Midbrain (tissue), 1 donor: Measurements from ENCODE around the gene DIS3L.
"Not testable (repeated sequence)": the region's sequence is repeated elsewhere in the genome, so short reads cannot be mapped to it uniquely, and the experiment has no call there.

ENCODE experiments used
- DNase-seq: peaks from one replicate; lab custom pipeline; 2025; lab: John Stamatoyannopoulos, UW

Gene DIS3L

DNA sequence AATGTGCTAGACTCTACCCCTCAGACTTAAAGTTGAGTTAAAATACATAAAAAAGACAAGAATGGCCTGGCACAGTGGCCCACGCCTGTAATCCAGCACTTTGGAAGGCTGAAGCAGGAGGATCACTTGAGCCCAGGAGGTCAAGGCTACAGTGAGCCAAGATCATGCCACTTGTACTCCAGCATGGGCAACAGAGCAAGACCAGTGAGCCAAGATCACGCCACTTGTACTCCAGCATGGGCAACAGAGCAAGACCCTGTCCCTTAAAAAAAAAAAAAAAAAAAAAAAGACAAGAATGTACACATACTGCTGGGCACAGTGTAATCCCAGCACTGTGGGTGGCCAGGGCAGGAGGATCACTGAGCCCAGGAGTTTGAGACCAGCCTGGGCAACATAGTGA is 17.4 kb downstream of the DIS3L start:
- DNase-seq, result no peak

DNA sequence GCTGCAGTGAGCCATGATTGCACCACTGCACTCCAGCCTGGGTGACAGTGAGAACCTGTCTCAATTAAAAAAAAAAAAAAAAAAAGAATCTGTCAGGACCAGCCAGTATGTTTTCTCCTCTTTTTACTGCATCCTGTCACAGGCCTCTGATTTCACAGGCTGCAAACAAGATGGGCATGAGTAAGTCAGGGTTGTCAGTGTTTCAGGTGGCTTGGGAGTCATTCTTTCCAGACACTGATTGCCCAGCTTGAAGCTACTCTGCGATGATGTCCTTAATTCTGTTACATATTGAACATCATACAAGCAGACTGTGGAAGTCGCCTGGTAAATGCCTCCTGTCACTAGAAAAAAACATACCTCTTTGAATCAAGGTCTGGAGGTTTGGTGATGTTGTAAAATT is 18.8 kb downstream of the DIS3L start:
- no peak for DNase-seq

DNA sequence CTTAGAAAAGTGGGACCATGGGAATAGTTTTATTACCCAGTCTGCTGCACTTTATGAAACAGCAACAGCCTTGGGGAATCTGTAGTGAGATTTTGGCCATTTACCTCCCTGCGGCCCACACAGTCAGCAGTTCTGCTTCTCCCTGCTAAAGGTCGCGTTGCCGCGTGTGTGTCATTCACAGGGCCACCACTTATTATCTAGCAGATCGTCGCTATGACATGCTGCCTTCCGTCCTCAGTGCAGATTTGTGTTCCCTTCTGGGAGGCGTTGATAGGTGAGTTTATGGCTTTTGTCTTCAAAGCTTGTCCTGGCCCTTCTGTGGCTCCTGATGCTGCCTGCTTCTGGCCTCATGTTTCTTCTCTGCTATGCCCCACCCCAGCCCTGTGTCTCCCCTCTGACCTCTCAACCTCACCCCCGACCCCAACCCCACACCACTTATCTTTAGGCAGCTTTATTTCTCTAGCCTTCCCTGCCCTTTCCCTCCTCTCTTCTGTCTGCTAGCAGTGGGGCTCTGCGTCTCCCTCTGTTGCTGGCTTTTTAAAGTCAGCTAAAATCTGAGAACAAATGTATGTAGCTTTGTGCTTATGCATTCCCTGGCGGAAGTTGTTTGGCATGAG is 30.1 kb downstream of the DIS3L start:
- DNase-seq, result no peak

- DNase-seq, result no peak
Measured at GRCh38 chr15:66326051-66326450, 32.7 kb downstream of the DIS3L start.

- no peak for DNase-seq
Measured at GRCh38 chr15:66327736-66328135, 34.4 kb downstream of the DIS3L start.

- no peak for DNase-seq
Measured at GRCh38 chr15:66328771-66329170, 35.4 kb downstream of the DIS3L start.

GRCh38 chr15:66348530-66348929 is 55.2 kb downstream of the DIS3L start:
- not testable (repeated sequence) for DNase-seq

DNA sequence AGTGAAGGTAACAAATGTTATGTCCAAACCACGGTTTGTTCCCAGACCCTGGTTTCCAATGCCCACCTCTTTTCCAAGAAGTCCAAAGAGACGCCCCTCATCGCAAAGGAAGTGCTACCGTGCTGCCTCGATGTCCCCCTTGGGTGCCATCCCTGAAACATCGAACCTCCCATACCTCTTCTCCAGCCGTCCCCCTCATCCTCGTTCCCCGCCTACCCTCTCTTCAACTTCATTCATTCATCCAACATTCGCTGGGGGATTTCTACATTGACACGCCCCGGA is 62.6 kb downstream of the DIS3L start:
- DNase-seq, result no peak

GRCh38 chr15:66356359-66357236 is 63.2 kb downstream of the DIS3L start, which contains the start of gene TIPIN:
TIPIN (minus strand) TSS chr15:66356685; CDS start chr15:66352947, 3,738 bp downstream.
- DNase-seq, result peak; percentile 88

DNA sequence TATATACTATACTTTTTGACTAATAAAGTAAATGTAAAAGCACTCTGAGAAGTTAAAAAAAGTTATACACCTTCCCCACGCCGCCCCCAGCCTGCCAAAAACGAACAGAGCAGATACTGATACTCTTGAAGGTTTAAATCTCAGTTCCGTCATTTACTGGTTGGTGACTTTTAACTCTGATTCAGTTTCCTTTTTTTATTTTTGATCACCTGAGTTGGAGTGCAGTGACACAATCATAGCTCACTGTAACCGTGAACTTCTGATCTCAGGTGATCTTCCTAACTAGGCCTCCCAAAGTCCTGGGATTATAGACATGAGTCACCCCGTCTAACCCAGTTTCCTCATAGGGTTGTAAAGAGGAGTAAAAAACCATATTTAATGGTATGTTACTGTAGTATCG is 66.4 kb downstream of the DIS3L start:
- no peak for DNase-seq

DNA sequence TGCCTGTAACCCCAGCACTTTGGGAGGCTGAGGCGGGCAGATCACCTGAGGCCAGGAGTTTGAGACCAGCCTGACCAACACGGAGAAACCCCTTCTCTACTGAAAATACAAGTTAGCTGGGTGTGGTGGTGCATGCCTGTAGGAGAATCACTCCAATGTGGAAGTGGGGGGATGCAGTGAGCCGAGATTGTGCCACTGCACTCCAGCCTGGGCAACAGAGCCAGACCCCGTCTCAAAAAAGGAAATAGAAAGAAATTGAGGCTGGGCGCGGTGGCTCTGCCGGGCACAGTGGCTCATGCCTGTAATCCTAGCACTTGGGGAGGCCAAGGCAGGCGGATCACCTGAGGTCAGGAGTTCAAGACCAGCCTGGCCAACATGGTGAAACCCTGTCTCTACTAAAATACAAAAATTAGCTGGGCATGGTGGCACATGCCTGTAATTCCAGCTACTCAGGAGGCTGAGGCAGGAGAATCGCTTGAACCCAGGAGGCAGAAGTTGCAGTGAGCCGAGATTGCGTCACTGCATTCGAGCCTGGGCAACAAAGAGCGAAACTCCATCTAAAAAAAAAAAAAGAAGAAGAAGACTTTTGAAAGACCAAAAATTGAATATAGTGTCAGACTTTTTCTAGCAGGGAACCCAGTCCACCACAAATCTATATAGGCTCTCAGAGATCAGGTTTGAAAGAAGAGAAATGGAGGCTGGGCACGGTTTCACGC is 68.5 kb downstream of the DIS3L start:
- DNase-seq, result not testable (repeated sequence)

DNA sequence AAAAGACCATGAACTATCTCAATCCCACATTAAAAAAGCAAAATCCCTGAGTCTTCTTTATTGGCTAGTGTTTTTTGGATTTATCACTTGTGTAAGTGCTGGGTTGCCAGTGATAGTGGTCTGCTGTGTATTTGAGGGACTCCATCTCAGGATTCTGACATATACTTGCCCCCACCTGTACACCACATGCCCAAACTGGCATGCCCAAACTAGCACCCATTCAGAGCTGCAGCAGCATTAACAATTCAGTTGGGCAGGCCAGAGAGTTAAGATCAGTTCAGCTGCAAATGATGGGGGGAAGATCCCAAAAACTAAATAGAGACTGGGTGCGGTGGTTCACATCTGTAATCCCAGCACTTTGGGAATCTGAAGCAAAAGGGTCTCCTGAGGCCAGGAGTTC is 69.4 kb downstream of the DIS3L start:
- DNase-seq, result no peak

DNA sequence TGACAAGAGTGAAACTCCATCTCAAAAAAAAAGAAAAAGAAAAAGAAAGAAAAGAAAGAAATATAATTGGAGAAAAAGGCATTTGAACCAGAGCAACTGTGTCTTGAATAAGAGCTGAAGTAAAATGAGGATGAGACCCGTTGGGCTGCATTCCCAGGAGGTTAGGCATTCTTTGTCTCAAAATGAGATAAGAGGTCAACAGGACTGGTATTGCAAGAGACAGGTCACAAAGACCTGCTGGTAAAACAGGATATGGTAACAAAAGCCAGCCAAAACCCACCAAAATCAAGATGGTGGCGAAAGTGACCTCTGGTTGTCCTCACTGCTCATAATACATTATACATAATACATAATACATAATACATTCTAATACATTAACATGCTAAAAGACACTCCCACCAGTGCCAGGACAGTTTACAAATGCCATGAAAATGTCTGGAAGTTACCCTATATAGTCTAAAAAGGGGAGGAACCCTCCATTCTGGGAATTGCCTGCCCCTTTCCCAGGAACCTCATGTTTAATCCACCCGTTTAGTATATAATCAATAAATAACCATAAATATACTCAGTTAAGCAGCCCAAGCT is 71.7 kb downstream of the DIS3L start:
- DNase-seq, result no peak

- no peak for DNase-seq
Measured at GRCh38 chr15:66369773-66370651, 76.6 kb downstream of the DIS3L start.

DNA sequence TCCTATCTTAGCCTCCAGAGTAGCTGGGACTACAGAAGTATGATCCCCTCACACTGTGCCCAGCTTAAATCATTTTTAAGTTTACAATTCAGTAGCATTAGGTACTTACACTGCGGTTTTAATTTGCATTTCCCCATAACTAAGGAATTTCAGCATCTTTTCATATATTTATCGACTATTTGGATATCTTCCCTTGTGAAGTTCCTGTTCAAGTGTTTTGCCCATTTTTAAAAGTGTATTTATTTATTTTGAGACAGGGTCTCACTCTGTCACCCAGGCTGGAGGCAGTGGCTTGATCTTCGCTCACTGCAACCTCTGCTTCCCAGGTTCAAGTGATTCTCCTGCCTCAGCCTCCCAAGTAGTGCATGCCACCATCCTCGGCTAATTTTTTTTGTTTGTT is 80.8 kb downstream of the DIS3L start:
- DNase-seq, result no peak

DNA sequence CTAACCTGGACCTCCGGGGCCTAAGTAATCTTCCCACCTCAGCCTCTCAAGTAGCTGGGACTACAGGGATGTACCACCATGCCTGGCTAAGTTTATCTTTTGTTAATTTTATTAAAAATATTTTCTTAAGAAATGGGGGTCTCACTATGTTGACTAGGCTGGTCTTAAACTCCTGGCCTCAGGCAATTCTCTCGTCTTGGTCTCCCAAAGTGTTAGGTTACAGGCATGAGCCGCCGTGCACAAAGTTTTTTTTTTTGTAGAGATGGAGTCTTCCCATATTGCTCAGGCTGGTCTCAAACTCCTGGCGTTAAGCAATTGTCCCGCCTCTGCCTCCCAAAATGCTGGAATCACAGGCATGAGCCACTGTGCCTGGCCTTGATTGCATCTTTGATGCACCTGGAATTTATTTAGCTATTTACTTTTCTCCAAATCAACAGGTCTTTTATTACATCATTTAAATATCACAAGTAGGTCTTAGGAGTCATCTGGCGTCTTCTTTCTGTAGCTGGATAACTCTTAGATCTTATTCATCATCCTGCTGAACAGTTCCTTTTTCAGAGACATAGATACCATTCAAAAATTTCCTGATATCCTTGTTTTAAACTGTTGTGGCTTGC is 85.6 kb downstream of the DIS3L start:
- DNase-seq, result no peak

- not testable (repeated sequence) for DNase-seq
Measured at GRCh38 chr15:66381376-66381775, 88.0 kb downstream of the DIS3L start.
